Suprapubic skin (tissue), 3 donors: ENCODE measurements around the gene SLIT1.

Experiments used
- CTCF ChIP-seq, 2 donors: fragments of 200-600 bp in 1 of 2; fragments of 450-650 bp in 1 of 2; sonication (generic) in 1 of 2; IDR thresholded peaks; one replicate each; pipeline ENCODE4 v1.5.1; 2016 to 2019; ENCODE audit warnings: antibody characterized with exemption in 2 of 2, mild to moderate bottlenecking in 1 of 2, moderate library complexity in 1 of 2
- POLR2A ChIP-seq, 2 donors: fragments of 450-650 bp; IDR thresholded peaks; one replicate each; pipeline ENCODE4 v1.6.1; 2017; ENCODE audit warnings: antibody characterized with exemption in 2 of 2, mild to moderate bottlenecking in 2 of 2, moderate library complexity in 2 of 2

- TF ChIP-seq CTCF (IDR thresholded peaks at IDR 0.05) (no peak), POLR2A (IDR thresholded peaks at IDR 0.05) (no peak)
Observed at GRCh38 chr10:96984541-96985131, 201.1 kb downstream of the SLIT1 start.
